ENCODE measurements around the gene WLS. TPM values are rescaled to one million over a fixed set of nuclear protein-coding genes. Genes with fewer than 3 reads are reported as not detected.

The WLS gene
- polyA plus RNA-seq, 1 experiment = 28.4 TPM

GRCh38 chr1:68119445-68119844 is 112.9 kb downstream of the WLS start:
- TF ChIP-seq, protein P1, sequence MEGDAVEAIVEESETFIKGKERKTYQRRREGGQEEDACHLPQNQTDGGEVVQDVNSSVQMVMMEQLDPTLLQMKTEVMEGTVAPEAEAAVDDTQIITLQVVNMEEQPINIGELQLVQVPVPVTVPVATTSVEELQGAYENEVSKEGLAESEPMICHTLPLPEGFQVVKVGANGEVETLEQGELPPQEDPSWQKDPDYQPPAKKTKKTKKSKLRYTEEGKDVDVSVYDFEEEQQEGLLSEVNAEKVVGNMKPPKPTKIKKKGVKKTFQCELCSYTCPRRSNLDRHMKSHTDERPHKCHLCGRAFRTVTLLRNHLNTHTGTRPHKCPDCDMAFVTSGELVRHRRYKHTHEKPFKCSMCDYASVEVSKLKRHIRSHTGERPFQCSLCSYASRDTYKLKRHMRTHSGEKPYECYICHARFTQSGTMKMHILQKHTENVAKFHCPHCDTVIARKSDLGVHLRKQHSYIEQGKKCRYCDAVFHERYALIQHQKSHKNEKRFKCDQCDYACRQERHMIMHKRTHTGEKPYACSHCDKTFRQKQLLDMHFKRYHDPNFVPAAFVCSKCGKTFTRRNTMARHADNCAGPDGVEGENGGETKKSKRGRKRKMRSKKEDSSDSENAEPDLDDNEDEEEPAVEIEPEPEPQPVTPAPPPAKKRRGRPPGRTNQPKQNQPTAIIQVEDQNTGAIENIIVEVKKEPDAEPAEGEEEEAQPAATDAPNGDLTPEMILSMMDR (IDR thresholded peaks at IDR 0.05; ENCODE audit: insufficient read depth, low read depth, low read length) = no peak
- no peaks in the 10 kb centered on the region for H3K36me3 ChIP-seq (ENCODE audit: control insufficient read depth, insufficient read depth, low read length)
- ChIA-PET POLR2A (no interaction called here), CTCF (interaction anchor here (0.6 to 13.7 kb wide), 13 partner anchors 11 to 352 kb away, joined by 3 to 499 read pairs (median 5); no protein-coding TSS in a partner anchor)
- H3K4me3 ChIP-seq (ENCODE audit: low read depth, low read length) = no peak overlapping the region
- DNase-seq (ENCODE audit: low read depth) = no peak
- H3K27me3 ChIP-seq (ENCODE audit: control insufficient read depth, insufficient read depth, low read length) = no peaks in the 10 kb centered on the region

GRCh38 chr1:68117416-68117815 is 114.9 kb downstream of the WLS start:
- POLR2A ChIA-PET = no interaction called here

GRCh38 chr1:68116643-68117235 is 115.6 kb downstream of the WLS start:
- no peaks in the 10 kb centered on the region for H3K27me3 ChIP-seq (ENCODE audit: control insufficient read depth, insufficient read depth, low read length)
- TF ChIP-seq, protein P1 (IDR thresholded peaks at IDR 0.05; ENCODE audit: insufficient read depth, low read depth, low read length) = peak; percentile 70
- POLR2A ChIA-PET = no interaction called here
- no peak for DNase-seq (ENCODE audit: low read depth)
- H3K4me3 ChIP-seq (ENCODE audit: low read depth, low read length) = peak overlapping the region; percentile 15; the same call in 1 of the 2 replicates
- no peaks in the 10 kb centered on the region for H3K36me3 ChIP-seq (ENCODE audit: control insufficient read depth, insufficient read depth, low read length)
- CTCF ChIA-PET = interaction anchor here (0.6 to 13.7 kb wide), 31 partner anchors 9 to 477 kb away, joined by 3 to 499 read pairs (median 4); partner anchors contain the start of gene WLS

More at GRCh38 chr1:68117416-68117815, 114.9 kb downstream of the WLS start:
- DNase-seq (ENCODE audit: low read depth) = no peak
- H3K4me3 ChIP-seq (ENCODE audit: low read depth, low read length) = no peak overlapping the region
- H3K36me3 ChIP-seq (ENCODE audit: control insufficient read depth, insufficient read depth, low read length) = no peaks in the 10 kb centered on the region
- H3K27me3 ChIP-seq (ENCODE audit: control insufficient read depth, insufficient read depth, low read length) = no peaks in the 10 kb centered on the region
- TF ChIP-seq, protein P1 (IDR thresholded peaks at IDR 0.05; ENCODE audit: insufficient read depth, low read depth, low read length) = no peak
- CTCF ChIA-PET = interaction anchor here (0.7 to 13.7 kb wide), 23 partner anchors 9 to 476 kb away, joined by 3 to 499 read pairs (median 5); partner anchors contain the start of gene WLS

DNA sequence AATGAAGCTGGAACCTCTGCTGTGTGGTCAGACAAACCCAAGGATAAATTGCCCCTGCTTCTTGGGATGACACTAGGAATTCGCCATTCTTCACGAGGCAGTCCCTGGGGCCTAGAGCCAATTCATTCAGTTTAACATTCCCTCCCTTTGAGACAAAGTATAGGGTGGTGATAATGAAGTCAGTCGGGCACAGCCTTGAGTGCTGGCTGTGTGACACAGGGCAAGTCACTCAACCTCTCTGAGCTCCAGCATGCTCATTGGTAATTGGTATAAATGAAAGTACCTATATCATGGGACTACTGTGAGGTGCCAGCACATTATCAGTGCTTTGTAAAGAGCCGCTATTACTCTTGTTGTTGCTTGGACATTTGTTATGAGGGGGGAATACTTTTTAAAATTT is 117.0 kb downstream of the WLS start:
- H3K27me3 ChIP-seq (ENCODE audit: control insufficient read depth, insufficient read depth, low read length) = no peaks in the 10 kb centered on the region
- no peak overlapping the region for H3K4me3 ChIP-seq (ENCODE audit: low read depth, low read length)
- TF ChIP-seq, protein P1 (IDR thresholded peaks at IDR 0.05; ENCODE audit: insufficient read depth, low read depth, low read length) = no peak
- CTCF ChIA-PET = interaction anchor here (1.4 to 13.7 kb wide), 5 partner anchors 207 to 259 kb away, joined by 3 to 499 read pairs (median 22); no protein-coding TSS in a partner anchor
- POLR2A ChIA-PET = no interaction called here
- H3K36me3 ChIP-seq (ENCODE audit: control insufficient read depth, insufficient read depth, low read length) = no peaks in the 10 kb centered on the region
- DNase-seq (ENCODE audit: low read depth) = no peak

DNA sequence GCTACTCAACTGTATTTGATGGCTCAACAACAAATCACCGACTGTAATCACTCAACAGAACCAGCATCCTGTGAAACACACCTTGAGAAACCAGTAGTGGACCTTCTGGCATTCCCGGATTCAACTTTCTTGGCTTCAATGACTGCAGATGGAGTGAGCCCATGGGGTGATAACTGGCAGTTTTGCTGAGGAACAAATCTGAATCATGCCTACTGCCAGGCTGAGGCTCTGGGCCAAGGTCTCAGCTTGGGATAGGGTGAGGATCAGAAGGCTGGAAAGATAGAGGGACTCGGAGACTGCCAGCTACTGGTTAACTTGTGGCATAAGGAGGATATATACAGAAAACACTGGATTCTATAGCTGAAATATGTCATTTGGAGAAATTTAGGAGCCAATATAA is 118.4 kb downstream of the WLS start:
- POLR2A ChIA-PET = no interaction called here
- Histone ChIP-seq H3K27me3 (ENCODE audit: control insufficient read depth, insufficient read depth, low read length) (no peaks in the 10 kb centered on the region), H3K4me3 (ENCODE audit: low read depth, low read length) (no peak overlapping the region), H3K36me3 (ENCODE audit: control insufficient read depth, insufficient read depth, low read length) (no peaks in the 10 kb centered on the region)
- DNase-seq (ENCODE audit: low read depth) = no peak
- TF ChIP-seq, protein P1 (IDR thresholded peaks at IDR 0.05; ENCODE audit: insufficient read depth, low read depth, low read length) = no peak
- CTCF ChIA-PET = interaction anchor here (1.3 to 13.7 kb wide), 2 partner anchors 232 to 260 kb away, joined by 4 to 499 read pairs; no protein-coding TSS in a partner anchor

All from BJ (cell line).